ENCODE measurements around the gene KLK8.

Gene KLK8

DNA sequence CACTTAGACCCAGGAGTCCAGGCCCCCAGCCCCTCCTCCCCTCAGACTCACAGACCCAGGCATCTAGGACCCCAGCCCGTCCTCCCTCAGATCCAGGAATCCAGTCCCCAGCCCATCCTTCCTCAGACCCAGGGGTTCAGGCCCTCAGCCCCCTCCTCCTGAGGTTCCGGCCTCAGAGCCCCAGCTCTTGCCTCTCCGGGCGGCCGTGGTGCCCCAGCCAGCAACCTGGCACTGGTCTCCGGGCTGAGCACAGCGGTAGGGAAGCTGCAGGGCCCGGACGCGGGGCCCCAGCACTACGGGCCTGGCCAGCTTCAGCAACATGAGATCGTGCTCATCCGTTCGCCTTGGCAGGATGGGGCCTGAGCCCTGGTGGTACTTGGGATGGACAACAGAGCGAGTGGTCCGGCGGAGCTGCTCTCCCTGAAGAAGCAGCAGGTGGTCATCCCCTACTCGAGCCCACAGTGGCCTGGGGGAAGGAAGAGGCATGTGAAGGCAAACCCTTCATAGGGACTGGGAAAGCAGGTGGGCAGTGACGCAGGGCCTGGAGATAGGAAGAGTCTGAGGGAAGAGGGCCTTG, 14.4 kb upstream of the KLK8 start:
- TF ChIP-seq, protein P1, sequence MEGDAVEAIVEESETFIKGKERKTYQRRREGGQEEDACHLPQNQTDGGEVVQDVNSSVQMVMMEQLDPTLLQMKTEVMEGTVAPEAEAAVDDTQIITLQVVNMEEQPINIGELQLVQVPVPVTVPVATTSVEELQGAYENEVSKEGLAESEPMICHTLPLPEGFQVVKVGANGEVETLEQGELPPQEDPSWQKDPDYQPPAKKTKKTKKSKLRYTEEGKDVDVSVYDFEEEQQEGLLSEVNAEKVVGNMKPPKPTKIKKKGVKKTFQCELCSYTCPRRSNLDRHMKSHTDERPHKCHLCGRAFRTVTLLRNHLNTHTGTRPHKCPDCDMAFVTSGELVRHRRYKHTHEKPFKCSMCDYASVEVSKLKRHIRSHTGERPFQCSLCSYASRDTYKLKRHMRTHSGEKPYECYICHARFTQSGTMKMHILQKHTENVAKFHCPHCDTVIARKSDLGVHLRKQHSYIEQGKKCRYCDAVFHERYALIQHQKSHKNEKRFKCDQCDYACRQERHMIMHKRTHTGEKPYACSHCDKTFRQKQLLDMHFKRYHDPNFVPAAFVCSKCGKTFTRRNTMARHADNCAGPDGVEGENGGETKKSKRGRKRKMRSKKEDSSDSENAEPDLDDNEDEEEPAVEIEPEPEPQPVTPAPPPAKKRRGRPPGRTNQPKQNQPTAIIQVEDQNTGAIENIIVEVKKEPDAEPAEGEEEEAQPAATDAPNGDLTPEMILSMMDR (IDR thresholded peaks at IDR 0.05; ENCODE audit: unreplicated experiment in 3 of 3): no peak
- Mint-ChIP-seq H3K4me1 (peaks cover 19% of the 10 kb centered on the region), H3K9me3 (peaks cover 3% of the 10 kb centered on the region), H3K27me3 (ENCODE audit: low read depth) (peaks cover 88% of the 10 kb centered on the region), H3K27ac (no peak overlapping the region), H3K36me3 (ENCODE audit: low read depth) (no peaks in the 10 kb centered on the region), H3K4me3 (peak overlapping the region; percentile 16 to 30 (median 26))

DNA sequence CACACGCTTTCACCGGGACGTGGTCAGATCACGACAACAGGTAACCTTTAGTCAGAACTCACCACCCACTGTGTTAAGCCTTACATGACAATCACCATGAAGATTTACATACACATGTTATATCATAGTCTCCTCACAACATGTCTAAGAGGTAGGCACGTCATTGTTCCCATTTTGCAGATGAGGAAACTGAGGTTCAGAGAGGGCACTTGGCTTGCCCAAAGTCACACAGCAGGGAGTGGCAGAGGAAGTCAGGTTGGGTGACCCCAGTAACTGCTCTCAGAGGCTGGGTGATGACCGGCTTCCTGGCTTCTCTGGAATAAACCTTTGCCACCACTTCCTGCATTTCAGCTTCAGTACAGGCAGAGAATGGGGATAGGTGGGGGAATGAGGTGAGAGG, 12.8 kb upstream of the KLK8 start:
- no peak overlapping the region for H3K27ac Mint-ChIP-seq
- peak overlapping the region in 1 of 3 experiments; percentile 53 for H3K4me3 Mint-ChIP-seq
- no peaks in the 10 kb centered on the region for H3K36me3 Mint-ChIP-seq (ENCODE audit: low read depth)
- TF ChIP-seq, protein P1 (IDR thresholded peaks at IDR 0.05; ENCODE audit: unreplicated experiment in 3 of 3): no peak
- H3K27me3 Mint-ChIP-seq (ENCODE audit: low read depth): peaks cover 83% of the 10 kb centered on the region
- peaks cover 14% of the 10 kb centered on the region for H3K4me1 Mint-ChIP-seq
- H3K9me3 Mint-ChIP-seq: peaks cover 3% of the 10 kb centered on the region

DNA sequence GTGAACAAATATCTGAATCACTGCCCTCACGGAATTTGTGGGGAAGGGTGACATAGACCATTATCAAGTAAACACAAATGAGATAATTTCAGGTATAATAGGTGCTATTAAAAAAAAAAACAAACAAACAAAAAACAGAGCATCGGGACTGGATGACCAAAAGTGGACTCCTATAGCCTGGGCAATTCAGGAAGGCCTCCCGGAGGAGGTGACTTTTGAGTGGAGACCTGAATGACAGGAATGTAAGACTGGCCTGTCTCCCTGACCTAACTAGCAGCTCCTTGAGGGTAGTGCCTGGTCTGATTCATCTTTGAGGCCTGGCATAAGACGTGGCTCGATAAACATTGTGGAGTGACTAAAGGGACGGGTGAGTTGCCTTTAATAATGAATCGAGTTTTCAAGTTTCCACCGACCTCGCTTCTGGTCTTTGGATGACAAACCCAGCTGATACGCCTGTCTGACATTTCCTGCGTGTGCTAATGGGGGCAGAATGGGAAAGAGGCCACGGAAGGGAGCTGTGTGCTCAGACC, 11.3 kb upstream of the KLK8 start:
- TF ChIP-seq, protein P1 (IDR thresholded peaks at IDR 0.05; ENCODE audit: unreplicated experiment in 3 of 3): no peak
- H3K4me1 Mint-ChIP-seq: peaks cover 6% of the 10 kb centered on the region
- H3K4me3 Mint-ChIP-seq: no peak overlapping the region
- H3K27ac Mint-ChIP-seq: no peak overlapping the region
- peaks cover 74% of the 10 kb centered on the region for H3K27me3 Mint-ChIP-seq (ENCODE audit: low read depth)
- H3K36me3 Mint-ChIP-seq (ENCODE audit: low read depth): no peaks in the 10 kb centered on the region
- H3K9me3 Mint-ChIP-seq: peaks cover 3% of the 10 kb centered on the region

DNA sequence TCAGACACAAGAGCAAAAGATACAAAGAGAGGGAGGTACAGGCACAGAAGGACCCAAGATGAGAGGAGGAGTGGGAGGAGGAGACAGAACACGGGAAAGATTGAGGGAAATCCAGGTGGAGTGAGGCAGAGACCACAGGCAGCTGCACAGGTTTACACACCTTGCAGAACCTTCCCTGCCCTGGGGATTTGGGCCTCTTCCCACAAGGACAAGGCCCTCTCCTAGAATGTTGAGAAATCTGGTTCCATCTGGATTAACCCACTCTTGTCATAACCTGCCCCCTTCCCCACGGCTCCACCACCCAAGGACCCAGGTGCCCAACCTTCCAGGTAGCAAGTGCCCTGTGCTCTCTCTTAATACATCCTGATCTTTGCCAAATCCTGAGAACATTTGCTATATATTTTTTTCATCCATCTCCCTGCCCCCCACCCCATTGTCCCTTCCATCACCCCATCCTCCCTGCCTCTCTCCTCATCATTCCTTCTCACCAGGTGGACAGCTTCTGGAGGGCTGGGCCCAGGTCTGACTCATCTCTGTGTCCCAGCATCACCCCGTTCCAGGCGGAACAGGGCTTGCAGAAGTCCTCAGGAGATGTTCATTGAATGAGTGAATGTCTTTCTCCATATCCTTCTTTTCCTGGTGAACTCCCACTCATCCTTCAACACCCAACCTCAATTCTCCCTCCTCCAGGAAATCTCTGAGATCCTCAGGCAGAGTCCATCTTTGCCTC, 8.8 kb upstream of the KLK8 start:
- Mint-ChIP-seq H3K27ac (no peak overlapping the region), H3K9me3 (no peaks in the 10 kb centered on the region), H3K27me3 (ENCODE audit: low read depth) (peaks cover 65% of the 10 kb centered on the region), H3K4me1 (no peaks in the 10 kb centered on the region), H3K36me3 (ENCODE audit: low read depth) (no peaks in the 10 kb centered on the region), H3K4me3 (no peak overlapping the region)
- TF ChIP-seq, protein P1 (IDR thresholded peaks at IDR 0.05; ENCODE audit: unreplicated experiment in 3 of 3): no peak

DNA sequence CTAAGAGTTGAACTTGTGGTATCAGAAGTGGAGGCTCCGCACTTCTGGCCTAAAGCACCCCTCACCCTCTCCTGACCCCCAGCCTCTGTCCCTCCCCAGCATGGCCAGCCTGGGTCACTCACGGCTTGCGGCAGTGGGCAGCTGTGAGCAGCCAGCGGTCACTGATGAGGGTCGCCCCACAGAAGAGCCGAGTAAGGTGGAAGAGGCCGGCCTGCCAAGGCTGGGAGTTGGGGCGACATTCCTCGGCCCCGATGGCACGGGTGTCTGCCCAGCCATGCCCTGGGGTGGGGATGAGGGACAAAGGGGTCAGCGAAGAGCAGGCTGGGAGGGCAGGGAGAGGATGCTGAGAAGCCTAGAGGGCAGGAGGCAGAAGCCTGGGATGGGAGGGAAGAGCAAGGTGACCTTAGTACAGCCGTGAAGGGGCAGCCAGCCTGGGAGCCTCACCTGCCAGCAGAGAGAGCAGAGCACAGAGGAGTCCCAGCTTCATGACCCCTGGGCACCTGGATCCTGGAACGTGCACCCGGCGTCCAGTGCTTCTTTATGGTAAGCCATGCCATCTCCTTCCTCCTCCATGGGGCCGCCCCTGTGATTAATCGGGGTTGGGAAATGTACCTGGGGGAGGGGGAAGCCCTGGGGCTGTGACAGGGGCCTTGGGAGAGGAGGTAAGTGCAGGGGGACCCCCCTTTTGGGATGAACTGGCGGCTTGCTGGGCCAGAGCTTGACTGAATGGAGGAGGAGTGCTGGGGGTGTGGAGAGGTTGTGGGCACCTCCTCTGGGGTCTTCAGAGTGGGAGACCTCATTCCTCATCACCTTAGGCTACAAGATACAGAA, 7.9 kb upstream of the KLK8 start:
- Mint-ChIP-seq H3K4me3 (no peak overlapping the region), H3K27me3 (ENCODE audit: low read depth) (peaks cover 62% of the 10 kb centered on the region), H3K4me1 (no peaks in the 10 kb centered on the region), H3K27ac (no peak overlapping the region), H3K9me3 (no peaks in the 10 kb centered on the region), H3K36me3 (ENCODE audit: low read depth) (no peaks in the 10 kb centered on the region)
- TF ChIP-seq, protein P1 (IDR thresholded peaks at IDR 0.05; ENCODE audit: unreplicated experiment in 3 of 3): no peak

Measured in nephron (organoid).